Transverse colon (tissue), 4 donors: ENCODE results near the gene NEK9.

Experiments
- CTCF ChIP-seq, 5 experiments: fragments of 200-600 bp in 3 of 5; fragments of 450-650 bp in 2 of 5; sonication (generic) in 3 of 5; IDR thresholded peaks; 1 replicate in 2 of 5; 2 replicates in 3 of 5; pipeline ENCODE4 v1.5.1; 2016 to 2017; ENCODE audit warnings: antibody characterized with exemption in 5 of 5, inconsistent platforms in 3 of 5, mild to moderate bottlenecking in 2 of 5, moderate library complexity in 1 of 5
- EP300 ChIP-seq: sonication (generic); formaldehyde crosslinking; IDR thresholded peaks from one replicate; pipeline ENCODE4 v1.6.1; 2017; ENCODE audit warnings: antibody characterized with exemption, low read depth
- POLR2A ChIP-seq: fragments of 450-650 bp; IDR thresholded peaks from one replicate; pipeline ENCODE4 v1.6.1; 2016; ENCODE audit warnings: antibody characterized with exemption, mild to moderate bottlenecking, moderate library complexity
- POLR2AphosphoS5 ChIP-seq, 3 donors: sonication (generic); formaldehyde crosslinking; IDR thresholded peaks; one replicate each; pipeline ENCODE4 v1.6.1; 2016; ENCODE audit warnings: antibody characterized with exemption in 3 of 3

DNA sequence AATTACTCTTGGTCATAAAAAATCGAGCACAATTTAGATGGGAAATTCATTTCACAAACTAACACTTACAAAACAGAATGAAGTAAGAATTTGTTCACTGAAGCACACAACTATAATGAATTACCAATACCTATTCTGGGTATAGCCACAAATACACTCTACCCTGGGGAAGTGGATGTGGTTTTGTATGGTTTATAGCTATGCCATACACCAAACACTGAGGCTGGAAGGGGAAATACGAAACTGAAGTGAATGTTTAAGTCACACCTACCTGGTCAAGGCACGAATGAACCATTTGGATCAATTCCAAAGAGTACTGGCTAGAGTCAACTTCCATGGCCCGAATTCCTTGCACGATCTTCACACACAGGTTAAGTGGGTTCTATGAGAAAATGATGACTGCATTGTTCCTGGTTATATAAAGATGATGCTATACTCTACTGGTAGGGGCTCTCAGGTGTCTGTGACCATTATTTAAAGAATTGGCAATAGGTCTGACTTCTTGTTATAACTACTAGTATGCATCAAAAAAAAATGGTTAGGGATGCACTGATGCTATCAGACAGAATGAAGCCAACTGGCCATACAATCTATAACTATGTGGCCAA lies 12.8 kb downstream of the NEK9 start:
- TF ChIP-seq POLR2A (no peak), CTCF (IDR thresholded peaks at IDR 0.05) (no peak), POLR2AphosphoS5 (IDR thresholded peaks at IDR 0.05) (no peak), EP300 (no peak)
